NCI-H345 treated with DMSO at 0.1 percent for 48 hours (cell line): ENCODE data around the gene DRAP1.
"Not testable (repeated sequence)": the region's sequence is repeated elsewhere in the genome, so short reads cannot be mapped to it uniquely, and the experiment has no call there.

Experiments
- DNase-seq: peaks from one replicate; lab custom pipeline; 2025; ENCODE audit not compliant: unreplicated experiment; lab: John Stamatoyannopoulos, UW

The DRAP1 gene

GRCh38 chr11:65885808-65886536 lies 33.3 kb upstream of the DRAP1 start:
- no peak for DNase-seq

GRCh38 chr11:65886826-65887722 lies 32.2 kb upstream of the DRAP1 start:
- DNase-seq: no peak

GRCh38 chr11:65887723-65888162 lies 31.5 kb upstream of the DRAP1 start:
- no peak for DNase-seq

- DNase-seq: peak; percentile 89
Measured at GRCh38 chr11:65888163-65888814, 30.9 kb upstream of the DRAP1 start, which contains the start of gene FIBP. FIBP (minus strand) TSS chr11:65888471; CDS start chr11:65888418, 53 bp downstream.

GRCh38 chr11:65890324-65891218 lies 28.7 kb upstream of the DRAP1 start, which contains the start of gene CCDC85B:
CCDC85B (plus strand) TSS chr11:65890673; CDS start chr11:65890784, 111 bp downstream.
- DNase-seq: peak; percentile 85

GRCh38 chr11:65891219-65892136 lies 27.7 kb upstream of the DRAP1 start:
- no peak for DNase-seq

GRCh38 chr11:65892137-65892540 lies 27.1 kb upstream of the DRAP1 start:
- DNase-seq: not testable (repeated sequence)

GRCh38 chr11:65892661-65893317 lies 26.4 kb upstream of the DRAP1 start:
- DNase-seq: no peak

- DNase-seq: no peak
Measured at GRCh38 chr11:65894034-65894591, 25.1 kb upstream of the DRAP1 start.

- no peak for DNase-seq
Measured at GRCh38 chr11:65895482-65895981, 23.7 kb upstream of the DRAP1 start.

- DNase-seq: no peak
Measured at GRCh38 chr11:65896034-65896999, 22.9 kb upstream of the DRAP1 start.

GRCh38 chr11:65897020-65897471 lies 22.2 kb upstream of the DRAP1 start:
- no peak for DNase-seq

GRCh38 chr11:65898656-65899355 lies 20.4 kb upstream of the DRAP1 start:
- DNase-seq: no peak

- no peak for DNase-seq
Measured at GRCh38 chr11:65899356-65900124, 19.7 kb upstream of the DRAP1 start.

- DNase-seq: peak; percentile 30
Measured at GRCh38 chr11:65900125-65900898, 18.9 kb upstream of the DRAP1 start, which contains the start of gene FOSL1. FOSL1 (minus strand) TSS chr11:65900388; CDS start chr11:65900339, 49 bp downstream.
